ENCODE measurements around the gene WNT8B. TPM values are rescaled to one million over a fixed set of nuclear protein-coding genes. Genes with fewer than 3 reads are reported as not detected.

The WNT8B gene
- total RNA-seq, 4 donors from 2014 or later, result not detected

- Histone ChIP-seq H3K36me3 (peaks cover 0 to 63% of the 10 kb centered on the region in 2 donors), H3K4me3 (no peak overlapping the region), H3K4me1 (peaks cover 0 to 22% (median 6%) of the 10 kb centered on the region in 3 donors), H3K9me3 (no peaks in the 10 kb centered on the region), H3K27ac (no peak overlapping the region), H3K27me3 (peaks cover 6% of the 10 kb centered on the region)
- 74 to 88% methylated on average over 3 to 7 of the region's 10 CpGs for WGBS, 2 donors (ENCODE audit: low coverage in 1 of 2)
- TF ChIP-seq CTCF (IDR thresholded peaks at IDR 0.05), result no peak
- TF ChIP-seq POLR2A (IDR thresholded peaks at IDR 0.05), result no peak
- no peak for TF ChIP-seq POLR2AphosphoS5 (IDR thresholded peaks at IDR 0.05)
- no peak for TF ChIP-seq EP300 (IDR thresholded peaks at IDR 0.05)
- no peak for ATAC-seq
Observed at GRCh38 chr10:100485801-100486495, 23.1 kb downstream of the WNT8B start.

GRCh38 chr10:100487529-100487928 is 24.7 kb downstream of the WNT8B start:
- ATAC-seq, result no peak
- H3K36me3 ChIP-seq, result peaks cover 0 to 78% of the 10 kb centered on the region in 2 donors
- WGBS, 2 donors (ENCODE audit: low coverage in 1 of 2), result 100% methylated on average over 1 of the region's 6 CpGs; no CpG with 5 or more reads in 1 of the 2 donors
- no peak overlapping the region for H3K4me3 ChIP-seq
- no peak overlapping the region for H3K27ac ChIP-seq
- no peaks in the 10 kb centered on the region for H3K9me3 ChIP-seq
- H3K4me1 ChIP-seq, result peaks cover 0 to 7% (median 0%) of the 10 kb centered on the region in 3 donors
- TF ChIP-seq EP300 (IDR thresholded peaks at IDR 0.05), result no peak
- TF ChIP-seq POLR2AphosphoS5 (IDR thresholded peaks at IDR 0.05), result no peak
- no peak for TF ChIP-seq POLR2A (IDR thresholded peaks at IDR 0.05)
- TF ChIP-seq CTCF (IDR thresholded peaks at IDR 0.05), result no peak
- no peaks in the 10 kb centered on the region for H3K27me3 ChIP-seq

GRCh38 chr10:100489396-100489795 is 26.6 kb downstream of the WNT8B start:
- H3K27me3 ChIP-seq, result no peaks in the 10 kb centered on the region
- no peak for ATAC-seq
- H3K36me3 ChIP-seq, result peaks cover 0 to 97% of the 10 kb centered on the region in 2 donors
- no peak overlapping the region for H3K27ac ChIP-seq
- H3K4me1 ChIP-seq, result no peaks in the 10 kb centered on the region
- no peak for TF ChIP-seq EP300 (IDR thresholded peaks at IDR 0.05)
- TF ChIP-seq POLR2AphosphoS5 (IDR thresholded peaks at IDR 0.05), result no peak
- TF ChIP-seq POLR2A (IDR thresholded peaks at IDR 0.05), result no peak
- no peak for TF ChIP-seq CTCF (IDR thresholded peaks at IDR 0.05)
- H3K4me3 ChIP-seq, result no peak overlapping the region
- no peaks in the 10 kb centered on the region for H3K9me3 ChIP-seq
- 71 to 79% methylated on average over 2 to 5 of the region's 5 CpGs for WGBS, 2 donors (ENCODE audit: low coverage in 1 of 2)

- no peaks in the 10 kb centered on the region for H3K27me3 ChIP-seq
- H3K9me3 ChIP-seq, result no peaks in the 10 kb centered on the region
- no peaks in the 10 kb centered on the region for H3K4me1 ChIP-seq
- TF ChIP-seq POLR2A (IDR thresholded peaks at IDR 0.05) (no peak), EP300 (IDR thresholded peaks at IDR 0.05) (no peak), POLR2AphosphoS5 (IDR thresholded peaks at IDR 0.05) (no peak), CTCF (IDR thresholded peaks at IDR 0.05) (no peak)
- H3K4me3 ChIP-seq, result no peak overlapping the region
- no peak overlapping the region for H3K27ac ChIP-seq
- peaks cover 0 to 100% of the 10 kb centered on the region in 2 donors for H3K36me3 ChIP-seq
- no peak for ATAC-seq
- WGBS, 2 donors (ENCODE audit: low coverage in 1 of 2), result 90 to 100% methylated on average over 1 to 2 of the region's 2 CpGs
Observed at GRCh38 chr10:100490531-100490930, 27.7 kb downstream of the WNT8B start.

- H3K9me3 ChIP-seq, result no peaks in the 10 kb centered on the region
- no peak for TF ChIP-seq EP300 (IDR thresholded peaks at IDR 0.05)
- no peak for TF ChIP-seq POLR2AphosphoS5 (IDR thresholded peaks at IDR 0.05)
- no peak for TF ChIP-seq CTCF (IDR thresholded peaks at IDR 0.05)
- no peak for TF ChIP-seq POLR2A (IDR thresholded peaks at IDR 0.05)
- no peak for ATAC-seq
- no peak overlapping the region for H3K27ac ChIP-seq
- no peaks in the 10 kb centered on the region for H3K27me3 ChIP-seq
- no peaks in the 10 kb centered on the region for H3K4me1 ChIP-seq
- 81 to 100% methylated on average over 1 to 2 of the region's 2 CpGs for WGBS, 2 donors (ENCODE audit: low coverage in 1 of 2)
- no peak overlapping the region for H3K4me3 ChIP-seq
- H3K36me3 ChIP-seq, result peaks cover 0 to 100% of the 10 kb centered on the region in 2 donors
Observed at GRCh38 chr10:100496567-100496966, 33.8 kb downstream of the WNT8B start.

All from gastroesophageal sphincter (tissue), 4 donors.